ENCODE measurements around the gene HES5.

Gene HES5

DNA sequence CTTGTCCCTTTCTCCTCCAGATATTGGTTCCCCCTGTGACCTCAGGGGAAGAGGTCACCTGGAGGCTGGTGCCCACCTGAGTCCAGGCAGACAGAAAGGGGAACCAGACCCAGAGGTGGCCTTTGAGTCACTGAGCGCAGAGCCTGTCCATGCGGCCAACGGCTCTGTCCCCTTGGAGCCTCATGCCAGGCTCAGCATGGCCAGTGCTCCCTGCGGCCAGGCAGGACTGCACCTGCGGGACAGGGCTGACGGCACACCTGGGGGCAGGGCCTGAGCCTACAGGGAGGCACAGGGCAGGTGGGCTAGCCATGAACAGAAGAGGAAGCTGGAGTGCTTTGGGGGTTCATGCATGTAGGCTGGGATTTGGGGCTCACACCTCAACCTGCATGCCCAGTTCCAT is 28.8 kb upstream of the HES5 start:
- Histone ChIP-seq H3K4me2 (ENCODE audit: low read length) (no peak overlapping the region), H3K9me3 (ENCODE audit: control insufficient read depth, insufficient read depth, low read length) (no peaks in the 10 kb centered on the region), H3K4me1 (ENCODE audit: control insufficient read depth, low read length) (peaks cover 27% of the 10 kb centered on the region), H3K79me2 (ENCODE audit: control insufficient read depth, low read length) (no peaks in the 10 kb centered on the region), H3K9me2 (replicated peaks; ENCODE audit: control insufficient read depth, low read length) (no peaks in the 10 kb centered on the region), H3K27me3 (ENCODE audit: control insufficient read depth, low read length) (no peaks in the 10 kb centered on the region), H4K20me1 (ENCODE audit: control insufficient read depth, insufficient read depth, low read depth, low read length) (no peaks in the 10 kb centered on the region), H3K36me3 (ENCODE audit: control insufficient read depth, low read length) (no peaks in the 10 kb centered on the region), H3K4me3 (ENCODE audit: low read length) (no peak overlapping the region), H3K27ac (ENCODE audit: low read depth, low read length) (no peak overlapping the region), H3F3A (ENCODE audit: control insufficient read depth, insufficient read depth) (no peaks in the 10 kb centered on the region)
- TF ChIP-seq EZH2phosphoT487 (IDR thresholded peaks at IDR 0.05; ENCODE audit: borderline replicate concordance, low read length), result no peak
- TF ChIP-seq, protein P1, sequence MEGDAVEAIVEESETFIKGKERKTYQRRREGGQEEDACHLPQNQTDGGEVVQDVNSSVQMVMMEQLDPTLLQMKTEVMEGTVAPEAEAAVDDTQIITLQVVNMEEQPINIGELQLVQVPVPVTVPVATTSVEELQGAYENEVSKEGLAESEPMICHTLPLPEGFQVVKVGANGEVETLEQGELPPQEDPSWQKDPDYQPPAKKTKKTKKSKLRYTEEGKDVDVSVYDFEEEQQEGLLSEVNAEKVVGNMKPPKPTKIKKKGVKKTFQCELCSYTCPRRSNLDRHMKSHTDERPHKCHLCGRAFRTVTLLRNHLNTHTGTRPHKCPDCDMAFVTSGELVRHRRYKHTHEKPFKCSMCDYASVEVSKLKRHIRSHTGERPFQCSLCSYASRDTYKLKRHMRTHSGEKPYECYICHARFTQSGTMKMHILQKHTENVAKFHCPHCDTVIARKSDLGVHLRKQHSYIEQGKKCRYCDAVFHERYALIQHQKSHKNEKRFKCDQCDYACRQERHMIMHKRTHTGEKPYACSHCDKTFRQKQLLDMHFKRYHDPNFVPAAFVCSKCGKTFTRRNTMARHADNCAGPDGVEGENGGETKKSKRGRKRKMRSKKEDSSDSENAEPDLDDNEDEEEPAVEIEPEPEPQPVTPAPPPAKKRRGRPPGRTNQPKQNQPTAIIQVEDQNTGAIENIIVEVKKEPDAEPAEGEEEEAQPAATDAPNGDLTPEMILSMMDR (IDR thresholded peaks at IDR 0.05; ENCODE audit: low read depth, low read length, poor library complexity, severe bottlenecking), result no peak

DNA sequence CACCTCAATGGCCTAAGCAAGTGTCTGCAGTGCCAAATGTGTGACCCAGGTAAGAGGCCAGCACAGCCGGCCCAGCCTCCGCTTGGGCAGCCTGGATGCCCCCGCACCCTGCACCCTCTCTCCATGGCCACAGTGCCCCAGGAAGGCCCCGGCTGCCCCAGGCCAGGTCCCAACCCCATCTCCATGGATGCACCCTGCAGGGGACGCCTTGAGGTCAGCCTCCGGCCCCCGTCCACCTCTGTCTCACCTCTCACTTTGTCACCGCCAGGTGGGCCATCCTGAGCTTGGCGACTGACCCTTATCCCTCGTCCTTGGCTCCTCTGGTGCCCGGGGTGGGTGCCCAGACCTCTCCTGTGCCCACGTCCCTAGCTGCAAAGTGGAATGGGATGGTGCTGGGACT is 28.4 kb upstream of the HES5 start:
- TF ChIP-seq EZH2phosphoT487 (IDR thresholded peaks at IDR 0.05; ENCODE audit: borderline replicate concordance, low read length), result no peak
- TF ChIP-seq, protein P1 (IDR thresholded peaks at IDR 0.05; ENCODE audit: low read depth, low read length, poor library complexity, severe bottlenecking), result no peak
- Histone ChIP-seq H3K27ac (ENCODE audit: low read depth, low read length) (no peak overlapping the region), H3K79me2 (ENCODE audit: control insufficient read depth, low read length) (no peaks in the 10 kb centered on the region), H3K4me1 (ENCODE audit: control insufficient read depth, low read length) (peaks cover 27% of the 10 kb centered on the region), H3K9me3 (ENCODE audit: control insufficient read depth, insufficient read depth, low read length) (no peaks in the 10 kb centered on the region), H3K36me3 (ENCODE audit: control insufficient read depth, low read length) (no peaks in the 10 kb centered on the region), H3K4me2 (ENCODE audit: low read length) (no peak overlapping the region), H3K4me3 (ENCODE audit: low read length) (no peak overlapping the region), H3K9me2 (replicated peaks; ENCODE audit: control insufficient read depth, low read length) (no peaks in the 10 kb centered on the region), H4K20me1 (ENCODE audit: control insufficient read depth, insufficient read depth, low read depth, low read length) (no peaks in the 10 kb centered on the region), H3K27me3 (ENCODE audit: control insufficient read depth, low read length) (no peaks in the 10 kb centered on the region), H3F3A (ENCODE audit: control insufficient read depth, insufficient read depth) (no peaks in the 10 kb centered on the region)

DNA sequence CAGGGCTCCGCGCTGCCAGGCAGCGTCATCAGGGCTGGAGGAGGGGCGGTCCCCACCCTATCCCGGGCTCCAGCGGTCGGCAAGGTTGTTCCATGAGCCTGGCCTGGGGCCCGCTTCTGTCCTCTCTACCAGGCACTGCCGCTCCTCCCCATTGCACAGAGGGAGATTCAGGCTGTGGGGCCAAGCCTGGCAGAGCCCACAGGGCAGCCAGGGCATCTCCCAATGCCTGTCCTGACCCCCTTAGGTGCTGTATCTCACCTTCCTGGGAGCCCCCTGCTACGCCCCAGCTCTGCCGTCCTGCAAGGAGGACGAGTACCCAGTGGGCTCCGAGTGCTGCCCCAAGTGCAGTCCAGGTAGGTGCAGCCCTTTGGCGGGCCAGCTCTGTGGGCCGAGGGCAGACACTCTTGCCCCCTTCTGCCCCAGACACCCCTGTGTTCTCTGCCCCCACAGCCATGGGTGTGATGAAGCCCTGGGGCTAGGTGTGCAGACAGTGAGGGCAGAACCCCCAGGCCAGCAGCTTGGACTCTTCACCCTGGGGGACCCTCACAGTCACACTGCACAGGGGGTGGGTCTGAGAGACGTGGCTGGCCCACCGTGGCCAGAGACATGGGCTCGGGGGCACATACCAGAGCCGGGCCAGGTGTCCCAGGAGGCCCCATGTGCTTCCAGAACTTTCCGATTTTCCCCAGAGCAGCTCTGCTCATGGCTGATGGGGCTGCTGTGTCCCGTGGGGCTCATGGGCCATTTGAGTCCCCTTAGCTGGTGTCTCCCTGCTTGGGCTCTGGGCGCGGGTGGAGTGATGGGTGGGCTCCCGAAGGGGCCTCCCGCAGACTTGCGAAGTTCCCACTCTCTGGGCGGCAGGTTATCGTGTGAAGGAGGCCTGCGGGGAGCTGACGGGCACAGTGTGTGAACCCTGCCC is 27.7 kb upstream of the HES5 start:
- H3K27me3 ChIP-seq (ENCODE audit: control insufficient read depth, low read length), result no peaks in the 10 kb centered on the region
- no peaks in the 10 kb centered on the region for H3K36me3 ChIP-seq (ENCODE audit: control insufficient read depth, low read length)
- no peak overlapping the region for H3K4me3 ChIP-seq (ENCODE audit: low read length)
- no peaks in the 10 kb centered on the region for H3K9me2 ChIP-seq (replicated peaks; ENCODE audit: control insufficient read depth, low read length)
- H3K4me1 ChIP-seq (ENCODE audit: control insufficient read depth, low read length), result peaks cover 27% of the 10 kb centered on the region
- H3K9me3 ChIP-seq (ENCODE audit: control insufficient read depth, insufficient read depth, low read length), result no peaks in the 10 kb centered on the region
- TF ChIP-seq EZH2phosphoT487 (IDR thresholded peaks at IDR 0.05; ENCODE audit: borderline replicate concordance, low read length), result no peak
- TF ChIP-seq, protein P1 (IDR thresholded peaks at IDR 0.05; ENCODE audit: low read depth, low read length, poor library complexity, severe bottlenecking), result no peak
- H3K79me2 ChIP-seq (ENCODE audit: control insufficient read depth, low read length), result no peaks in the 10 kb centered on the region
- H3K27ac ChIP-seq (ENCODE audit: low read depth, low read length), result no peak overlapping the region
- no peaks in the 10 kb centered on the region for H3F3A ChIP-seq (ENCODE audit: control insufficient read depth, insufficient read depth)
- no peaks in the 10 kb centered on the region for H4K20me1 ChIP-seq (ENCODE audit: control insufficient read depth, insufficient read depth, low read depth, low read length)
- peak overlapping the region; percentile 63 for H3K4me2 ChIP-seq (ENCODE audit: low read length)
